Measurements from ENCODE around the gene PRX. TPM values are rescaled to one million over a fixed set of nuclear protein-coding genes. Genes with fewer than 3 reads are reported as not detected.
A peak's percentile ranks its signal among the peaks of the same experiment; 100 is the strongest.

Gene PRX
- polyA plus RNA-seq, 1 donor from 2014 or later: 0.21 TPM

- H3K9me3 Mint-ChIP-seq: peaks cover 0 to 1% (median 0%) of the 10 kb centered on the region in 3 donors
- H3K27ac Mint-ChIP-seq: no peak overlapping the region
- peaks cover 10 to 29% (median 21%) of the 10 kb centered on the region in 3 donors for H3K4me1 Mint-ChIP-seq
- H3K4me3 Mint-ChIP-seq: no peak overlapping the region
- no peaks in the 10 kb centered on the region for H3K27me3 Mint-ChIP-seq
- H3K36me3 Mint-ChIP-seq: peaks cover 3% of the 10 kb centered on the region
Observed at GRCh38 chr19:40360020-40360707, 53.0 kb downstream of the PRX start.

- H3K4me3 Mint-ChIP-seq: peak overlapping the region in 1 of 4 donors; percentile 16
- H3K27ac Mint-ChIP-seq: peak overlapping the region in 1 of 3 donors; percentile 57
- peaks cover 5% of the 10 kb centered on the region for H3K36me3 Mint-ChIP-seq
- no peaks in the 10 kb centered on the region for H3K27me3 Mint-ChIP-seq
- H3K9me3 Mint-ChIP-seq: peaks cover 0 to 1% (median 0%) of the 10 kb centered on the region in 3 donors
- peaks cover 7 to 25% (median 18%) of the 10 kb centered on the region in 3 donors for H3K4me1 Mint-ChIP-seq
Observed at GRCh38 chr19:40358773-40359172, 54.4 kb downstream of the PRX start.

- H3K27ac Mint-ChIP-seq: no peak overlapping the region
- peaks cover 6% of the 10 kb centered on the region for H3K36me3 Mint-ChIP-seq
- peaks cover 7 to 22% (median 16%) of the 10 kb centered on the region in 3 donors for H3K4me1 Mint-ChIP-seq
- no peaks in the 10 kb centered on the region for H3K27me3 Mint-ChIP-seq
- peak overlapping the region in 1 of 4 donors; percentile 45 for H3K4me3 Mint-ChIP-seq
- H3K9me3 Mint-ChIP-seq: no peaks in the 10 kb centered on the region
Observed at GRCh38 chr19:40357640-40358039, 55.5 kb downstream of the PRX start.

GRCh38 chr19:40356681-40357595, 56.2 kb downstream of the PRX start:
- Mint-ChIP-seq H3K4me3 (peak overlapping the region in 2 of 4 donors; percentile 21 to 43), H3K36me3 (peaks cover 5% of the 10 kb centered on the region), H3K9me3 (no peaks in the 10 kb centered on the region), H3K27me3 (no peaks in the 10 kb centered on the region), H3K4me1 (peaks cover 7 to 22% (median 16%) of the 10 kb centered on the region in 3 donors), H3K27ac (peak overlapping the region in 1 of 3 donors; percentile 53)

- Mint-ChIP-seq H3K27ac (peak overlapping the region in 1 of 3 donors; percentile 53), H3K9me3 (no peaks in the 10 kb centered on the region)
Observed at GRCh38 chr19:40355975-40356680, 57.0 kb downstream of the PRX start.

GRCh38 chr19:40348961-40349507, 64.1 kb downstream of the PRX start:
- peak overlapping the region; percentile 53 to 97 (median 90) for H3K27ac Mint-ChIP-seq
- H3K36me3 Mint-ChIP-seq: peaks cover 8% of the 10 kb centered on the region

More at GRCh38 chr19:40355975-40356680, 57.0 kb downstream of the PRX start:
- Mint-ChIP-seq H3K27me3 (no peaks in the 10 kb centered on the region), H3K4me3 (peak overlapping the region in 1 of 4 donors; percentile 21), H3K4me1 (peaks cover 7 to 20% (median 16%) of the 10 kb centered on the region in 3 donors), H3K36me3 (peaks cover 10% of the 10 kb centered on the region)

GRCh38 chr19:40348125-40348913, 64.9 kb downstream of the PRX start, which contains the start of the genes C19orf47 and PLD3:
Gene C19orf47, minus strand, starts transcription at chr19:40348397. Its CDS starts 6,540 bp downstream, at chr19:40341857.
Gene PLD3, plus strand, starts transcription at chr19:40348695. Its CDS starts 17,789 bp downstream, at chr19:40366484.
- H3K9me3 Mint-ChIP-seq: no peaks in the 10 kb centered on the region
- peak within 1 kb of the TSS; percentile 90 to 97 (median 91) for H3K27ac Mint-ChIP-seq
- peaks cover 8% of the 10 kb centered on the region for H3K36me3 Mint-ChIP-seq
- H3K4me3 Mint-ChIP-seq: peak within 1 kb of the TSS; percentile 91 to 97 (median 96)
- H3K27me3 Mint-ChIP-seq: no peaks in the 10 kb centered on the region
- peaks cover 11 to 24% (median 13%) of the 10 kb centered on the region in 3 donors for H3K4me1 Mint-ChIP-seq

More at GRCh38 chr19:40348961-40349507, 64.1 kb downstream of the PRX start:
- Mint-ChIP-seq H3K27me3 (no peaks in the 10 kb centered on the region), H3K4me1 (peaks cover 11 to 24% (median 13%) of the 10 kb centered on the region in 3 donors), H3K4me3 (peak overlapping the region; percentile 91 to 97 (median 96)), H3K9me3 (no peaks in the 10 kb centered on the region)

- peaks cover 0 to under 1% (median 0%) of the 10 kb centered on the region in 3 donors for H3K9me3 Mint-ChIP-seq
- H3K27ac Mint-ChIP-seq: peak overlapping the region in 1 of 3 donors; percentile 26
- peaks cover 3% of the 10 kb centered on the region for H3K36me3 Mint-ChIP-seq
- H3K27me3 Mint-ChIP-seq: no peaks in the 10 kb centered on the region
- peaks cover 13 to 25% (median 13%) of the 10 kb centered on the region in 3 donors for H3K4me1 Mint-ChIP-seq
- H3K4me3 Mint-ChIP-seq: peak overlapping the region in 2 of 4 donors; percentile 11 to 17
Observed at GRCh38 chr19:40344422-40344821, 68.8 kb downstream of the PRX start.

Other genes with a start within 250 kb of the PRX start
- 0.44 TPM for gene MAP3K10, start 222.0 kb downstream of the PRX start, polyA plus RNA-seq
- not detected for gene TTC9B, start 195.0 kb downstream of the PRX start, polyA plus RNA-seq
- gene CCNP, start 186.7 kb downstream of the PRX start, polyA plus RNA-seq: not detected
- gene AKT2, start 128.0 kb downstream of the PRX start, polyA plus RNA-seq: 28.1 TPM
- gene C19orf47, start 65.0 kb downstream of the PRX start, polyA plus RNA-seq: 8.8 TPM
- 53.5 TPM for gene PLD3, start 64.7 kb downstream of the PRX start, polyA plus RNA-seq
- gene HIPK4, start 23.2 kb downstream of the PRX start, polyA plus RNA-seq: 0.11 TPM
- gene SERTAD1, start 12.6 kb upstream of the PRX start, polyA plus RNA-seq: 13.2 TPM
- 29.2 TPM for gene SERTAD3, start 31.0 kb upstream of the PRX start, polyA plus RNA-seq
- 35.9 TPM for gene BLVRB, start 52.4 kb upstream of the PRX start, polyA plus RNA-seq
- gene SPTBN4, start 53.6 kb upstream of the PRX start, polyA plus RNA-seq: not detected
- gene SHKBP1, start 163.5 kb upstream of the PRX start, polyA plus RNA-seq: 210 TPM
- 22.1 TPM for gene LTBP4, start 188.0 kb upstream of the PRX start, polyA plus RNA-seq

All from IgD-negative memory B cell (primary cell).